HFFc6 (cell line): ENCODE measurements around the gene RPS3. TPM values are rescaled to one million over a fixed set of nuclear protein-coding genes. Genes with fewer than 3 reads are reported as not detected.
A peak's percentile ranks its signal among the peaks of the same experiment; 100 is the strongest.

Source experiments
- DNase-seq: peaks from one replicate; pipeline ENCODE4 v3.0.0-alpha.2; 2018
- H3K27ac Mint-ChIP-seq: 2 replicates; pipeline ENCODE4 v1.8.0; 2020; ENCODE audit warnings: mild to moderate bottlenecking, mixed read lengths
- H3K27me3 Mint-ChIP-seq: 2 replicates; pipeline ENCODE4 v1.8.0; 2021; ENCODE audit warnings: mild to moderate bottlenecking, moderate library complexity, mixed read lengths; ENCODE audit not compliant: insufficient read depth
- H3K36me3 Mint-ChIP-seq: 2 replicates; pipeline ENCODE4 v1.8.0; 2021; ENCODE audit warnings: low read depth, mixed read lengths
- H3K4me1 Mint-ChIP-seq: 2 replicates; pipeline ENCODE4 v1.8.0; 2020; ENCODE audit warnings: low read depth, mixed read lengths
- H3K4me3 Mint-ChIP-seq: 2 replicates; pipeline ENCODE4 v1.8.0; 2020; ENCODE audit warnings: mild to moderate bottlenecking, moderate library complexity, mixed read lengths
- H3K9me3 Mint-ChIP-seq: 2 replicates; pipeline ENCODE4 v1.8.0; 2020; ENCODE audit warnings: mild to moderate bottlenecking, mixed read lengths
- CTCF ChIP-seq: fragments of 200-600 bp; sonication (generic); IDR thresholded peaks from 2 replicates; pipeline ENCODE4 v1.5.0; 2021; ENCODE audit warnings: antibody characterized with exemption, mild to moderate bottlenecking
- total RNA-seq, 6 experiments: library from RNA; stranded (reverse); fragmentation: NEBNext Ultra II Directional; extraction: Animal tissue kit (Norgen Biotek cat#: 25700); gene quantifications; 2 replicates in 1 of 6; 3 replicates in 5 of 6; pipeline ENCODE4 v1.2.3, GENCODE V29; 2021

The RPS3 gene
- total RNA-seq, 6 experiments from 2014 or later = 1,897 to 2,167 (median 1,932) TPM

- H3K4me3 Mint-ChIP-seq = no peak overlapping the region
- no peak for TF ChIP-seq CTCF
- H3K27ac Mint-ChIP-seq = no peak overlapping the region
- no peaks in the 10 kb centered on the region for H3K9me3 Mint-ChIP-seq
- peaks cover 17% of the 10 kb centered on the region for H3K4me1 Mint-ChIP-seq
- peaks cover 12% of the 10 kb centered on the region for H3K27me3 Mint-ChIP-seq
- no peak for DNase-seq
- H3K36me3 Mint-ChIP-seq = no peaks in the 10 kb centered on the region
Measured at GRCh38 chr11:75386942-75387630, 12.2 kb upstream of the RPS3 start.

- Mint-ChIP-seq H3K9me3 (no peaks in the 10 kb centered on the region), H3K27ac (no peak overlapping the region)
- no peak for DNase-seq
Measured at GRCh38 chr11:75387736-75388294, 11.5 kb upstream of the RPS3 start.

GRCh38 chr11:75388386-75389275 is 10.7 kb upstream of the RPS3 start:
- peak; percentile 91 for TF ChIP-seq CTCF
- H3K27ac Mint-ChIP-seq = no peak overlapping the region
- peaks cover 8% of the 10 kb centered on the region; the same call in 1 of the 2 replicates for H3K27me3 Mint-ChIP-seq
- H3K4me3 Mint-ChIP-seq = no peak overlapping the region
- DNase-seq = peak; percentile 69
- peaks cover 17% of the 10 kb centered on the region for H3K4me1 Mint-ChIP-seq
- H3K36me3 Mint-ChIP-seq = no peaks in the 10 kb centered on the region
- no peaks in the 10 kb centered on the region for H3K9me3 Mint-ChIP-seq

More at GRCh38 chr11:75387736-75388294, 11.5 kb upstream of the RPS3 start:
- no peak overlapping the region for H3K4me3 Mint-ChIP-seq
- H3K27me3 Mint-ChIP-seq = peaks cover 12% of the 10 kb centered on the region; the same call in 1 of the 2 replicates
- H3K36me3 Mint-ChIP-seq = no peaks in the 10 kb centered on the region
- H3K4me1 Mint-ChIP-seq = peaks cover 17% of the 10 kb centered on the region
- TF ChIP-seq CTCF = no peak

GRCh38 chr11:75389276-75389605 is 10.1 kb upstream of the RPS3 start:
- DNase-seq = no peak

More at GRCh38 chr11:75389276-75389605, 10.1 kb upstream of the RPS3 start:
- peaks cover 8% of the 10 kb centered on the region for H3K27me3 Mint-ChIP-seq
- H3K4me3 Mint-ChIP-seq = no peak overlapping the region
- H3K36me3 Mint-ChIP-seq = no peaks in the 10 kb centered on the region
- peaks cover 21% of the 10 kb centered on the region for H3K4me1 Mint-ChIP-seq
- H3K9me3 Mint-ChIP-seq = no peaks in the 10 kb centered on the region
- no peak for TF ChIP-seq CTCF
- H3K27ac Mint-ChIP-seq = no peak overlapping the region
